Keratinocyte (primary cell): ENCODE measurements around the gene ADAMTS2. TPM values are rescaled to one million over a fixed set of nuclear protein-coding genes. Genes with fewer than 3 reads are reported as not detected.

ENCODE experiments used
- DNase-seq: peaks from one replicate; pipeline ENCODE4 v3.0.0-alpha.2; 2011; ENCODE audit warnings: low read depth, missing footprints, low spot score
- FAIRE-seq: peaks from 2 replicates; lab custom pipeline; 2011; peaks lifted over from hg19 to GRCh38; lab: Jason Lieb, UNC
- H2AFZ ChIP-seq: 2 replicates; pipeline ENCODE4 v1.6.0; 2012; ENCODE audit warnings: low read length, control low read depth, inconsistent platforms; ENCODE audit not compliant: control insufficient read depth
- H3K27ac ChIP-seq: 2 replicates; pipeline ENCODE4 v1.5.1; 2011; ENCODE audit warnings: low read length; ENCODE audit not compliant: control insufficient read depth, insufficient read depth
- H3K27me3 ChIP-seq: 3 replicates; pipeline ENCODE4 v1.6.0; 2011; ENCODE audit warnings: low read length; ENCODE audit not compliant: control insufficient read depth, insufficient read depth; ENCODE audit errors: extremely low read depth
- H3K36me3 ChIP-seq, 2 experiments: 2 replicates in 1 of 2; 3 replicates in 1 of 2; pipeline ENCODE4 v1.5.1; 2011; ENCODE audit warnings: low read length in 2 of 2, mild to moderate bottlenecking in 1 of 2; ENCODE audit not compliant: control insufficient read depth in 2 of 2, insufficient read depth in 2 of 2; ENCODE audit errors: extremely low read depth in 1 of 2
- H3K4me1 ChIP-seq: 3 replicates; pipeline ENCODE4 v1.5.1; 2011; ENCODE audit warnings: low read length; ENCODE audit not compliant: control insufficient read depth, insufficient read depth; ENCODE audit errors: extremely low read depth
- H3K4me2 ChIP-seq: 3 replicates; pipeline ENCODE4 v1.6.0; 2011; ENCODE audit warnings: low read depth, low read length; ENCODE audit not compliant: control insufficient read depth, insufficient read depth; ENCODE audit errors: extremely low read depth
- H3K4me3 ChIP-seq, 3 experiments: fragments of 200-600 bp in 1 of 3; sonication (generic) in 1 of 3; 2 replicates in 2 of 3; 3 replicates in 1 of 3; pipeline ENCODE4 v1.5.1; 2011 to 2016; ENCODE audit warnings: low read length in 3 of 3, mild to moderate bottlenecking in 3 of 3, control low read depth in 2 of 3, inconsistent platforms in 1 of 3, low read depth in 1 of 3, mixed read lengths in 1 of 3, mixed run types in 1 of 3, moderate library complexity in 1 of 3; ENCODE audit not compliant: control insufficient read depth in 2 of 3, insufficient read depth in 2 of 3; ENCODE audit errors: extremely low read depth in 1 of 3
- H3K79me2 ChIP-seq: 2 replicates; pipeline ENCODE4 v1.6.0; 2012; ENCODE audit warnings: low read length; ENCODE audit not compliant: control insufficient read depth, insufficient read depth
- H3K9ac ChIP-seq: 3 replicates; pipeline ENCODE4 v1.6.0; 2011; ENCODE audit warnings: low read length; ENCODE audit not compliant: control insufficient read depth, insufficient read depth; ENCODE audit errors: extremely low read depth
- H3K9me1 ChIP-seq: 3 replicates; pipeline ENCODE4 v1.6.0; 2011; ENCODE audit warnings: low read length; ENCODE audit not compliant: control insufficient read depth, insufficient read depth; ENCODE audit errors: extremely low read depth
- H3K9me3 ChIP-seq: 2 replicates; pipeline ENCODE4 v1.5.1; 2012; ENCODE audit warnings: low read depth, low read length; ENCODE audit not compliant: control insufficient read depth
- H4K20me1 ChIP-seq: 3 replicates; pipeline ENCODE4 v1.6.0; 2011; ENCODE audit warnings: low read length; ENCODE audit not compliant: control insufficient read depth, insufficient read depth; ENCODE audit errors: extremely low read depth
- CTCF ChIP-seq, 3 experiments: IDR thresholded peaks in 1 of 3; conservative IDR thresholded peaks in 1 of 3; optimal IDR thresholded peaks in 1 of 3; 2 replicates in 2 of 3; 3 replicates in 1 of 3; pipeline versions ENCODE3 to v1.5.1; 2011; ENCODE audit warnings: low read length in 3 of 3, mild to moderate bottlenecking in 3 of 3, moderate library complexity in 2 of 3, control low read depth in 1 of 3, inconsistent platforms in 1 of 3; ENCODE audit not compliant: insufficient read depth in 2 of 3; ENCODE audit errors: extremely low read depth in 1 of 3
- EZH2 ChIP-seq: IDR thresholded peaks from one replicate; pipeline ENCODE4 v1.6.1; 2012; ENCODE audit warnings: inconsistent platforms, mild to moderate bottlenecking, low read length, moderate library complexity
- dilution Hi-C: fragments of 300-500 bp; cut with MboI; formaldehyde crosslinking; loops from one replicate; pipeline ENCODE4 v1.7.0; 2020; ENCODE audit warnings: low sequenced_read_pairs; ENCODE audit not compliant: extremely low pct_ligation_motif_present
- polyA plus RNA-seq, 5 experiments: library from polyadenylated mRNA; depleted of rRNA in 3 of 5; stranded (reverse) in 3 of 5; stranded (forward) in 1 of 5; unstranded in 1 of 5; fragments of >200 nt; gene quantifications; 1 replicate in 1 of 5; 2 replicates in 3 of 5; 3 replicates in 1 of 5; pipeline versions ENCODE4 v1.2.1 to v1.2.3, GENCODE V29; 2011 to 2012; ENCODE audit warnings: missing spikeins in 2 of 5, low read depth in 1 of 5, low replicate concordance in 1 of 5

ADAMTS2 gene
- polyA plus RNA-seq, 1 donor (not counting 4 experiments of a cell fraction or from before 2014, with no cell fraction given): not detected

GRCh38 chr5:179311091-179311470 is 34.2 kb downstream of the ADAMTS2 start:
- Histone ChIP-seq H3K9ac (no peak overlapping the region), H3K9me3 (peaks cover 7% of the 10 kb centered on the region), H3K27me3 (no peaks in the 10 kb centered on the region), H3K27ac (no peak overlapping the region), H3K79me2 (no peaks in the 10 kb centered on the region), H2AFZ (no peak overlapping the region), H3K4me2 (no peak overlapping the region), H3K4me3 (no peak overlapping the region), H3K9me1 (no peaks in the 10 kb centered on the region), H4K20me1 (no peaks in the 10 kb centered on the region), H3K4me1 (no peaks in the 10 kb centered on the region), H3K36me3 (no peaks in the 10 kb centered on the region)
- dilution Hi-C loops: no loop called here
- FAIRE-seq (no peak), DNase-seq (no peak)
- no peak for TF ChIP-seq EZH2
- TF ChIP-seq CTCF (optimal IDR thresholded peaks at IDR 0.05 in 1 of 3, IDR thresholded peaks at IDR 0.05 in 1 of 3, conservative IDR thresholded peaks at IDR 0.05 in 1 of 3; ENCODE audit: extremely low read depth in 1 of 3, insufficient read depth in 2 of 3, low read length in 3 of 3): no peak

GRCh38 chr5:179310439-179311090 is 34.7 kb downstream of the ADAMTS2 start:
- H3K36me3 ChIP-seq: no peaks in the 10 kb centered on the region
- FAIRE-seq: no peak

More at GRCh38 chr5:179310439-179311090, 34.7 kb downstream of the ADAMTS2 start:
- no peaks in the 10 kb centered on the region for H3K79me2 ChIP-seq
- no peaks in the 10 kb centered on the region for H3K27me3 ChIP-seq
- H3K27ac ChIP-seq: no peak overlapping the region
- DNase-seq: no peak
- H3K9ac ChIP-seq: no peak overlapping the region
- TF ChIP-seq CTCF (optimal IDR thresholded peaks at IDR 0.05 in 1 of 3, IDR thresholded peaks at IDR 0.05 in 1 of 3, conservative IDR thresholded peaks at IDR 0.05 in 1 of 3; ENCODE audit: extremely low read depth in 1 of 3, insufficient read depth in 2 of 3, low read length in 3 of 3): no peak
- TF ChIP-seq EZH2: no peak
- H3K4me2 ChIP-seq: no peak overlapping the region
- H3K4me3 ChIP-seq: no peak overlapping the region
- H3K4me1 ChIP-seq: no peaks in the 10 kb centered on the region
- no peaks in the 10 kb centered on the region for H4K20me1 ChIP-seq
- dilution Hi-C loops: no loop called here
- H2AFZ ChIP-seq: no peak overlapping the region
- peaks cover 6% of the 10 kb centered on the region for H3K9me3 ChIP-seq
- no peaks in the 10 kb centered on the region for H3K9me1 ChIP-seq
